Neutrophil (primary cell): ENCODE data around the gene STIM1.

Source experiments
- H3K27ac ChIP-seq: fragments of 200-600 bp; sonication (generic); 2 replicates; pipeline ENCODE4 v1.5.1; 2016; ENCODE audit warnings: mild to moderate bottlenecking, moderate library complexity
- H3K27me3 ChIP-seq: fragments of 200-600 bp; sonication (generic); 2 replicates; pipeline ENCODE4 v1.6.0; 2016; ENCODE audit warnings: mild to moderate bottlenecking
- H3K36me3 ChIP-seq: fragments of 200-600 bp; sonication (generic); 2 replicates; pipeline ENCODE4 v1.5.1; 2017
- H3K4me1 ChIP-seq, 2 experiments: fragments of 200-600 bp in 1 of 2; sonication (generic) in 1 of 2; 1 replicate in 1 of 2; 2 replicates in 1 of 2; pipeline versions ENCODE4 v1.5.1 to v1.6.1; 2013 to 2016; ENCODE audit warnings: low read depth in 1 of 2, low read length in 1 of 2, mild to moderate bottlenecking in 1 of 2, moderate library complexity in 1 of 2; ENCODE audit not compliant: control insufficient read depth in 1 of 2, insufficient read depth in 1 of 2
- H3K4me3 ChIP-seq, 2 experiments: fragments of 200-600 bp in 1 of 2; sonication (generic) in 1 of 2; 1 replicate in 1 of 2; 2 replicates in 1 of 2; pipeline ENCODE4 v1.5.1; 2013 to 2016; ENCODE audit warnings: low read depth in 1 of 2, low read length in 1 of 2, mild to moderate bottlenecking in 1 of 2, moderate library complexity in 1 of 2
- H3K9me3 ChIP-seq: fragments of 200-600 bp; sonication (generic); 2 replicates; pipeline ENCODE4 v1.5.1; 2016
- CTCF ChIP-seq: fragments of 200-600 bp; sonication (generic); IDR thresholded peaks from 2 replicates; pipeline ENCODE4 v1.5.1; 2016; ENCODE audit warnings: antibody characterized with exemption

Gene STIM1

GRCh38 chr11:3853545-3853842, 2.0 kb upstream of the STIM1 start:
- no peaks in the 10 kb centered on the region for H3K27me3 ChIP-seq
- H3K4me1 ChIP-seq, result peaks cover 38 to 42% of the 10 kb centered on the region in 2 experiments
- no peak overlapping the region for H3K4me3 ChIP-seq

GRCh38 chr11:3853899-3854659, 1.4 kb upstream of the STIM1 start:
- Histone ChIP-seq H3K27me3 (no peaks in the 10 kb centered on the region), H3K36me3 (no peaks in the 10 kb centered on the region), H3K9me3 (no peaks in the 10 kb centered on the region), H3K4me3 (peak overlapping the region; percentile 77 to 93), H3K27ac (peak overlapping the region; percentile 98), H3K4me1 (peaks cover 44 to 48% of the 10 kb centered on the region in 2 experiments)
- no peak for TF ChIP-seq CTCF

More at GRCh38 chr11:3853545-3853842, 2.0 kb upstream of the STIM1 start:
- Histone ChIP-seq H3K36me3 (no peaks in the 10 kb centered on the region), H3K9me3 (no peaks in the 10 kb centered on the region), H3K27ac (peak overlapping the region; percentile 98)
- no peak for TF ChIP-seq CTCF

GRCh38 chr11:3854660-3854976, 846 bp upstream of the STIM1 start:
- Histone ChIP-seq H3K27me3 (no peaks in the 10 kb centered on the region), H3K36me3 (no peaks in the 10 kb centered on the region), H3K4me1 (peaks cover 49 to 53% of the 10 kb centered on the region in 2 experiments), H3K9me3 (no peaks in the 10 kb centered on the region), H3K27ac (peak overlapping the region; percentile 98), H3K4me3 (peak overlapping the region; percentile 77 to 93)
- TF ChIP-seq CTCF, result no peak

GRCh38 chr11:3855808-3856491, 486 bp downstream of the STIM1 start:
- no peak for TF ChIP-seq CTCF
- Histone ChIP-seq H3K36me3 (no peaks in the 10 kb centered on the region), H3K4me1 (peaks cover 63 to 67% of the 10 kb centered on the region in 2 experiments), H3K27ac (peak overlapping the region; percentile 98), H3K9me3 (no peaks in the 10 kb centered on the region), H3K27me3 (no peaks in the 10 kb centered on the region), H3K4me3 (peak overlapping the region; percentile 77 to 93)

- TF ChIP-seq CTCF, result no peak
- Histone ChIP-seq H3K36me3 (no peaks in the 10 kb centered on the region), H3K4me3 (peak overlapping the region; percentile 77 to 93), H3K27me3 (no peaks in the 10 kb centered on the region), H3K9me3 (no peaks in the 10 kb centered on the region), H3K27ac (peak overlapping the region; percentile 98), H3K4me1 (peaks cover 73 to 77% of the 10 kb centered on the region in 2 experiments)
Measured at GRCh38 chr11:3856856-3857553, 1.5 kb downstream of the STIM1 start.
